CD4-positive, alpha-beta T cell (primary cell): ENCODE data around the gene TSSK6. TPM values are rescaled to one million over a fixed set of nuclear protein-coding genes. Genes with fewer than 3 reads are reported as not detected.

ENCODE experiments used
- ATAC-seq: fragments of 200-7000 bp; cut with Tn5 transposase; one replicate; pipeline ENCODE4 v1.10.0; 2022; ENCODE audit warnings: mild to moderate bottlenecking; ENCODE audit not compliant: poor library complexity
- CTCF ChIA-PET: fragments of 350-600 bp; sonication (Branson Sonifier 250); formaldehyde crosslinking; loops from one replicate; lab custom pipeline; 2021; ENCODE audit warnings: antibody characterized with exemption, inconsistent platforms; lab: Charles Lee
- POLR2A ChIA-PET: fragments of 350-600 bp; sonication (Branson Sonifier 250); formaldehyde crosslinking; loops from one replicate; lab custom pipeline; 2021; ENCODE audit warnings: antibody characterized with exemption, inconsistent platforms; lab: Charles Lee
- DNase-seq, 14 experiments: peaks; one replicate each; pipeline ENCODE4 v3.0.0-alpha.2; 2013 to 2020; ENCODE audit warnings: mixed read lengths in 2 of 14
- H3K27ac ChIP-seq, 2 donors: one replicate each; pipeline versions ENCODE4 v1.5.1 to v1.7.0; 2013; ENCODE audit warnings: low read length in 2 of 2, low read depth in 1 of 2, mild to moderate bottlenecking in 1 of 2
- H3K27me3 ChIP-seq, 2 experiments: 1 replicate in 1 of 2; 2 replicates in 1 of 2; pipeline versions ENCODE4 v1.6.1 to v1.7.0; 2013; ENCODE audit warnings: low read length in 2 of 2, control low read depth in 1 of 2, mild to moderate bottlenecking in 1 of 2, moderate library complexity in 1 of 2; ENCODE audit not compliant: insufficient read depth in 2 of 2, control insufficient read depth in 1 of 2
- H3K36me3 ChIP-seq: one replicate; pipeline ENCODE4 v1.6.1; 2013; ENCODE audit warnings: low read length, control low read depth; ENCODE audit not compliant: insufficient read depth
- H3K4me1 ChIP-seq: one replicate; pipeline ENCODE4 v1.6.1; 2013; ENCODE audit warnings: low read length, control low read depth; ENCODE audit not compliant: insufficient read depth
- H3K4me3 ChIP-seq: one replicate; pipeline ENCODE4 v1.5.1; 2013; ENCODE audit warnings: mild to moderate bottlenecking, low read length, moderate library complexity
- H3K9me3 ChIP-seq, 2 experiments: 1 replicate in 1 of 2; 2 replicates in 1 of 2; pipeline versions ENCODE4 v1.6.1 to v1.7.0; 2013; ENCODE audit warnings: low read length in 2 of 2, mild to moderate bottlenecking in 2 of 2, control low read depth in 1 of 2, moderate library complexity in 1 of 2; ENCODE audit not compliant: control insufficient read depth in 1 of 2, insufficient read depth in 1 of 2
- H3K27ac Mint-ChIP-seq: one replicate; pipeline ENCODE4 v1.8.0; 2020; ENCODE audit warnings: mixed read lengths
- H3K27me3 Mint-ChIP-seq: one replicate; pipeline ENCODE4 v1.8.0; 2021; ENCODE audit warnings: mixed read lengths
- H3K36me3 Mint-ChIP-seq: one replicate; pipeline ENCODE4 v1.8.0; 2021; ENCODE audit warnings: low read depth, mixed read lengths
- H3K4me1 Mint-ChIP-seq: one replicate; pipeline ENCODE4 v1.8.0; 2021; ENCODE audit warnings: low read depth, mixed read lengths
- H3K4me3 Mint-ChIP-seq: one replicate; pipeline ENCODE4 v1.8.0; 2020; ENCODE audit warnings: mild to moderate bottlenecking, mixed read lengths
- H3K9me3 Mint-ChIP-seq: one replicate; pipeline ENCODE4 v1.8.0; 2020; ENCODE audit warnings: mixed read lengths
- CTCF ChIP-seq: fragments of 200-600 bp; IDR thresholded peaks from one replicate; pipeline ENCODE4 v1.8.0; 2022; ENCODE audit warnings: antibody characterized with exemption, mild to moderate bottlenecking
- intact Hi-C, 2 experiments: fragments of 100-400 bp; cut with DNase I in 1 of 2; cut with micrococcal nuclease in 1 of 2; formaldehyde crosslinking; loops; one replicate each; pipeline versions ENCODE4 v1.15.1 to v1.9.0; 2023 to 2025; cut with DNase I, micrococcal nuclease
- total RNA-seq, 174 experiments: library from RNA in 2 of 174; stranded (reverse) in 2 of 174; gene quantifications; one replicate each; pipeline ENCODE4 v1.2.3 and lab custom pipeline; 2021 to 2026

TSSK6 gene
- total RNA-seq, 2 experiments from 2014 or later = 3.4 to 5.5 TPM

GRCh38 chr19:19558636-19559035 lies 43.3 kb upstream of the TSSK6 start:
- H3K4me3 Mint-ChIP-seq = no peak overlapping the region
- H3K27ac ChIP-seq = no peak overlapping the region
- no peaks in the 10 kb centered on the region for H3K9me3 Mint-ChIP-seq
- H3K27me3 Mint-ChIP-seq = no peaks in the 10 kb centered on the region
- H3K36me3 ChIP-seq = peaks cover 10% of the 10 kb centered on the region
- no peak for TF ChIP-seq CTCF
- ChIA-PET POLR2A (no interaction called here), CTCF (no interaction called here)
- peaks cover 27% of the 10 kb centered on the region for H3K4me1 ChIP-seq
- DNase-seq = no peak
- no peaks in the 10 kb centered on the region for H3K27me3 ChIP-seq
- no peaks in the 10 kb centered on the region for H3K9me3 ChIP-seq
- intact Hi-C loops = no loop called here
- peak overlapping the region; percentile 65 for H3K27ac Mint-ChIP-seq
- no peak for ATAC-seq
- no peak overlapping the region for H3K4me3 ChIP-seq
- H3K4me1 Mint-ChIP-seq = peaks cover 37% of the 10 kb centered on the region
- peaks cover 25% of the 10 kb centered on the region for H3K36me3 Mint-ChIP-seq

GRCh38 chr19:19558055-19558454 lies 42.7 kb upstream of the TSSK6 start:
- Mint-ChIP-seq H3K4me3 (no peak overlapping the region), H3K4me1 (peaks cover 35% of the 10 kb centered on the region), H3K27me3 (no peaks in the 10 kb centered on the region), H3K36me3 (peaks cover 23% of the 10 kb centered on the region), H3K27ac (peak overlapping the region; percentile 65), H3K9me3 (no peaks in the 10 kb centered on the region)
- ATAC-seq = no peak
- ChIA-PET POLR2A (interaction anchor here (0.6 kb wide), 1 partner anchor 20 kb away, joined by 3 read pairs; no protein-coding TSS in a partner anchor), CTCF (no interaction called here)
- Histone ChIP-seq H3K4me1 (peaks cover 22% of the 10 kb centered on the region), H3K4me3 (no peak overlapping the region), H3K9me3 (no peaks in the 10 kb centered on the region), H3K36me3 (peaks cover 10% of the 10 kb centered on the region), H3K27me3 (no peaks in the 10 kb centered on the region), H3K27ac (no peak overlapping the region)
- no peak for TF ChIP-seq CTCF
- intact Hi-C loops = no loop called here
- DNase-seq = no peak

GRCh38 chr19:19554074-19555023 lies 39.0 kb upstream of the TSSK6 start:
- Mint-ChIP-seq H3K4me1 (peaks cover 13% of the 10 kb centered on the region), H3K36me3 (peaks cover 5% of the 10 kb centered on the region), H3K27ac (no peak overlapping the region), H3K27me3 (no peaks in the 10 kb centered on the region), H3K4me3 (no peak overlapping the region), H3K9me3 (no peaks in the 10 kb centered on the region)
- Histone ChIP-seq H3K27me3 (no peaks in the 10 kb centered on the region), H3K36me3 (no peaks in the 10 kb centered on the region), H3K9me3 (peaks cover 0 to 5% of the 10 kb centered on the region in 2 experiments), H3K4me1 (peaks cover 8% of the 10 kb centered on the region), H3K4me3 (no peak overlapping the region), H3K27ac (no peak overlapping the region)
- intact Hi-C loops = no loop called here
- POLR2A ChIA-PET = interaction anchor here (0.8 to 1.1 kb wide), 4 partner anchors 13 to 89 kb away, joined by 3 to 4 read pairs (median 3); partner anchors contain the start of gene GMIP
- peak in 13 of 14 experiments; percentile 38 to 76 (median 49) for DNase-seq
- ATAC-seq = peak; percentile 42
- CTCF ChIA-PET = interaction anchor here (0.5 to 2.4 kb wide), 17 partner anchors 8 to 484 kb away, joined by 3 to 15 read pairs (median 4); partner anchors contain the start of genes GMIP and NDUFA13
- peak; percentile 81 for TF ChIP-seq CTCF
